H9 (cell line): ENCODE results near the gene KRTAP4-12. TPM values are rescaled to one million over a fixed set of nuclear protein-coding genes. Genes with fewer than 3 reads are reported as not detected.
"Not testable (repeated sequence)": the region's sequence is repeated elsewhere in the genome, so short reads cannot be mapped to it uniquely, and the experiment has no call there.

Experiments used
- DNase-seq: peaks from one replicate; pipeline ENCODE4 v3.0.0-alpha.2; 2017
- H2AFZ ChIP-seq: one replicate; pipeline ENCODE4 v1.6.1; 2013; ENCODE audit warnings: mild to moderate bottlenecking, low read length, control low read depth, moderate library complexity
- H2AK5ac ChIP-seq: 2 replicates; pipeline ENCODE4 v1.6.1; 2013; ENCODE audit warnings: low read length, control low read depth, mixed read lengths; ENCODE audit not compliant: insufficient read length
- H2BK120ac ChIP-seq: one replicate; pipeline ENCODE4 v1.6.1; 2013; ENCODE audit warnings: low read depth, mild to moderate bottlenecking, low read length, control low read depth, inconsistent platforms; ENCODE audit not compliant: poor library complexity, severe bottlenecking
- H2BK12ac ChIP-seq: 2 replicates; pipeline ENCODE4 v1.6.1; 2013; ENCODE audit warnings: low read length, control low read depth, mixed read lengths, low read depth; ENCODE audit not compliant: insufficient read length
- H2BK15ac ChIP-seq: 2 replicates; pipeline ENCODE4 v1.6.1; 2013; ENCODE audit warnings: low read depth, low read length, control low read depth
- H2BK20ac ChIP-seq: one replicate; pipeline ENCODE4 v1.6.1; 2013; ENCODE audit warnings: low read depth, mild to moderate bottlenecking, low read length, control low read depth, inconsistent platforms; ENCODE audit not compliant: poor library complexity, severe bottlenecking
- H2BK5ac ChIP-seq: 2 replicates; pipeline ENCODE4 v1.6.1; 2013; ENCODE audit warnings: low read length, control low read depth, mixed read lengths; ENCODE audit not compliant: insufficient read length
- H3K14ac ChIP-seq: 2 replicates; pipeline ENCODE4 v1.6.1; 2013; ENCODE audit warnings: low read length, control low read depth; ENCODE audit not compliant: insufficient read depth
- H3K18ac ChIP-seq: 2 replicates; pipeline ENCODE4 v1.6.1; 2013; ENCODE audit warnings: low read depth, mild to moderate bottlenecking, mixed read lengths, low read length, control low read depth; ENCODE audit not compliant: insufficient read length
- H3K23ac ChIP-seq: 2 replicates; pipeline ENCODE4 v1.6.1; 2013; ENCODE audit warnings: low read length, control low read depth, mixed read lengths, low read depth; ENCODE audit not compliant: insufficient read length
- H3K23me2 ChIP-seq: 2 replicates; pipeline ENCODE4 v1.6.1; 2013; ENCODE audit warnings: low read depth, mild to moderate bottlenecking, mixed read lengths, low read length, control low read depth; ENCODE audit not compliant: insufficient read length, poor library complexity, severe bottlenecking
- H3K27ac ChIP-seq: 2 replicates; pipeline ENCODE4 v1.5.1; 2013; ENCODE audit warnings: low read length, control low read depth, mixed read lengths, low read depth; ENCODE audit not compliant: insufficient read length
- H3K27me3 ChIP-seq: 2 replicates; pipeline ENCODE4 v1.6.1; 2013; ENCODE audit warnings: low read length, control low read depth, inconsistent platforms; ENCODE audit not compliant: insufficient read depth
- H3K4ac ChIP-seq: 2 replicates; pipeline ENCODE4 v1.6.1; 2013; ENCODE audit warnings: low read depth, mild to moderate bottlenecking, control low read depth, inconsistent platforms, low read length, moderate library complexity
- H3K4me1 ChIP-seq: 2 replicates; pipeline ENCODE4 v1.6.1; 2013; ENCODE audit warnings: low read length, control low read depth, inconsistent platforms; ENCODE audit not compliant: insufficient read depth
- H3K4me2 ChIP-seq: 2 replicates; pipeline ENCODE4 v1.6.1; 2013; ENCODE audit warnings: low read length, control low read depth, mixed read lengths; ENCODE audit not compliant: insufficient read length, insufficient read depth
- H3K56ac ChIP-seq: 2 replicates; pipeline ENCODE4 v1.6.1; 2013; ENCODE audit warnings: low read depth, mild to moderate bottlenecking, mixed read lengths, low read length, control low read depth; ENCODE audit not compliant: insufficient read length
- H3K79me1 ChIP-seq: 2 replicates; pipeline ENCODE4 v1.6.1; 2013; ENCODE audit warnings: low read depth, mild to moderate bottlenecking, moderate library complexity, low read length, control low read depth, inconsistent platforms; ENCODE audit not compliant: insufficient read depth, poor library complexity, severe bottlenecking
- H3K79me2 ChIP-seq: 2 replicates; pipeline ENCODE4 v1.6.1; 2013; ENCODE audit warnings: low read length, control low read depth, inconsistent platforms; ENCODE audit not compliant: insufficient read depth
- H3K9ac ChIP-seq: 2 replicates; pipeline ENCODE4 v1.6.1; 2013; ENCODE audit warnings: low read length, control low read depth, mixed read lengths; ENCODE audit not compliant: insufficient read length; ENCODE audit errors: extremely low read depth
- H3K9me3 ChIP-seq: one replicate; pipeline ENCODE4 v1.6.1; 2013; ENCODE audit warnings: low read depth, low read length, inconsistent platforms; ENCODE audit not compliant: control insufficient read depth
- H3T11ph ChIP-seq: one replicate; pipeline ENCODE4 v1.6.1; 2013; ENCODE audit warnings: mild to moderate bottlenecking, low read length, control low read depth, inconsistent platforms
- H4K20me1 ChIP-seq: one replicate; pipeline ENCODE4 v1.6.1; 2013; ENCODE audit not compliant: control insufficient read depth, insufficient read length, insufficient read depth
- H4K5ac ChIP-seq: 2 replicates; pipeline ENCODE4 v1.6.1; 2013; ENCODE audit warnings: low read depth, mild to moderate bottlenecking, mixed read lengths, low read length, control low read depth; ENCODE audit not compliant: insufficient read length
- H4K8ac ChIP-seq: replicated peaks from 2 replicates; pipeline ENCODE4 v1.6.1; 2013; ENCODE audit warnings: low read length, control low read depth, mixed read lengths, low read depth; ENCODE audit not compliant: insufficient read length
- H4K91ac ChIP-seq: 2 replicates; pipeline ENCODE4 v1.6.1; 2013; ENCODE audit warnings: low read depth, mild to moderate bottlenecking, moderate library complexity, mixed read lengths, low read length, control low read depth; ENCODE audit not compliant: insufficient read length
- H3K27ac Mint-ChIP-seq, 3 experiments: 2 replicates in 2 of 3; 3 replicates in 1 of 3; pipeline ENCODE4 v1.8.0; 2020 to 2021; ENCODE audit warnings: mixed read lengths in 3 of 3, mild to moderate bottlenecking in 1 of 3, moderate library complexity in 1 of 3
- H3K27me3 Mint-ChIP-seq: 2 replicates; pipeline ENCODE4 v1.8.0; 2021; ENCODE audit warnings: low read depth, mild to moderate bottlenecking, moderate library complexity, mixed read lengths
- H3K36me3 Mint-ChIP-seq, 3 experiments: 2 replicates in 2 of 3; 3 replicates in 1 of 3; pipeline ENCODE4 v1.8.0; 2020 to 2021; ENCODE audit warnings: low read depth in 3 of 3, mixed read lengths in 3 of 3; ENCODE audit not compliant: insufficient read depth in 1 of 3
- H3K4me1 Mint-ChIP-seq, 2 experiments: 2 replicates each; pipeline ENCODE4 v1.8.0; 2020; ENCODE audit warnings: mixed read lengths in 2 of 2
- H3K4me3 Mint-ChIP-seq, 2 experiments: 2 replicates in 1 of 2; 3 replicates in 1 of 2; pipeline ENCODE4 v1.8.0; 2020 to 2021; ENCODE audit warnings: mild to moderate bottlenecking in 2 of 2, mixed read lengths in 2 of 2, moderate library complexity in 1 of 2
- H3K9me3 Mint-ChIP-seq, 2 experiments: 2 replicates in 1 of 2; 3 replicates in 1 of 2; pipeline ENCODE4 v1.8.0; 2020; ENCODE audit warnings: mild to moderate bottlenecking in 2 of 2, mixed read lengths in 2 of 2, moderate library complexity in 1 of 2
- CTCF ChIP-seq: fragments of 200-600 bp; sonication (generic); conservative IDR thresholded peaks from 3 replicates; pipeline ENCODE4 v1.8.0; 2021; ENCODE audit warnings: antibody characterized with exemption, mild to moderate bottlenecking
- WGBS: extraction: QIAGEN DNeasy Blood & Tissue Kit; methylation state at CpG from one replicate; pipeline ENCODE4 v1.1.7; 2013; ENCODE audit warnings: missing lambda C conversion rate, low lambda C conversion rate, mixed read lengths; ENCODE audit not compliant: insufficient read length; ENCODE audit errors: extremely low coverage; 5-methylcytosine and 5-hydroxymethylcytosine counted together
- total RNA-seq: library from RNA; stranded (reverse); gene quantifications from 2 replicates; pipeline ENCODE4 v1.2.1, GENCODE V29; 2021

The KRTAP4-12 gene
- total RNA-seq, 1 experiment from 2014 or later: not detected

GRCh38 chr17:41107941-41108450, 16.0 kb downstream of the KRTAP4-12 start:
- H2BK15ac ChIP-seq: no peak overlapping the region
- H3K27ac ChIP-seq: no peak overlapping the region
- H2BK120ac ChIP-seq: no peak overlapping the region
- no peak overlapping the region for H3K18ac ChIP-seq
- no peak overlapping the region for H4K8ac ChIP-seq
- TF ChIP-seq CTCF: no peak
- H2BK5ac ChIP-seq: no peak overlapping the region
- H4K5ac ChIP-seq: no peak overlapping the region
- H4K91ac ChIP-seq: no peak overlapping the region
- peaks cover 37 to 40% of the 10 kb centered on the region in 2 experiments for H3K4me1 Mint-ChIP-seq
- no peaks in the 10 kb centered on the region for H4K20me1 ChIP-seq
- no peak overlapping the region for H2AFZ ChIP-seq
- no peak overlapping the region for H3K14ac ChIP-seq
- peaks cover 6% of the 10 kb centered on the region; the same call in 1 of the 2 replicates for H3K4me1 ChIP-seq
- H3K9me3 ChIP-seq: peaks cover 4% of the 10 kb centered on the region
- no peak overlapping the region for H3K56ac ChIP-seq
- DNase-seq: no peak
- no peaks in the 10 kb centered on the region for H3K79me1 ChIP-seq
- no peaks in the 10 kb centered on the region for H3K27me3 Mint-ChIP-seq
- no peak overlapping the region for H3T11ph ChIP-seq
- no peak overlapping the region for H3K4ac ChIP-seq
- H3K9ac ChIP-seq: no peak overlapping the region
- H3K23me2 ChIP-seq: no peaks in the 10 kb centered on the region
- H3K79me2 ChIP-seq: no peaks in the 10 kb centered on the region
- no peak overlapping the region for H3K4me2 ChIP-seq
- H2AK5ac ChIP-seq: no peak overlapping the region
- peaks cover 17 to 31% (median 22%) of the 10 kb centered on the region in 3 experiments for H3K36me3 Mint-ChIP-seq
- H3K4me3 Mint-ChIP-seq: no peak overlapping the region
- no peak overlapping the region for H2BK20ac ChIP-seq
- no peak overlapping the region for H2BK12ac ChIP-seq
- peaks cover 33% of the 10 kb centered on the region in 2 experiments for H3K9me3 Mint-ChIP-seq
- H3K27ac Mint-ChIP-seq: peak overlapping the region in 2 of 3 experiments; percentile 69 to 80; a peak in 4 of 7 replicates
- no CpG with 5 or more reads among the region's 1 CpG for WGBS
- H3K27me3 ChIP-seq: no peaks in the 10 kb centered on the region
- H3K23ac ChIP-seq: no peak overlapping the region

GRCh38 chr17:41105347-41105746, 18.6 kb downstream of the KRTAP4-12 start, which contains the start of gene KRTAP4-9:
Gene KRTAP4-9 (plus strand): TSS chr17:41105389. CDS start chr17:41105389, 0 bp downstream.
- peak within 1 kb of the TSS; percentile 17 to 89 (median 81); a peak in 4 of 7 replicates for H3K27ac Mint-ChIP-seq
- not testable (repeated sequence) for H3K23ac ChIP-seq, H3K79me2 ChIP-seq, H3K9ac ChIP-seq, H3K4me2 ChIP-seq, H4K20me1 ChIP-seq, H3T11ph ChIP-seq, H3K14ac ChIP-seq, DNase-seq, H4K91ac ChIP-seq, H2BK15ac ChIP-seq, H3K18ac ChIP-seq, H3K56ac ChIP-seq, H3K4me3 Mint-ChIP-seq, H2AK5ac ChIP-seq, H2BK5ac ChIP-seq, H3K27me3 ChIP-seq, H3K27ac ChIP-seq, H3K23me2 ChIP-seq, H4K5ac ChIP-seq, H2BK120ac ChIP-seq, H3K9me3 ChIP-seq, H3K4me1 ChIP-seq, H4K8ac ChIP-seq, H2BK12ac ChIP-seq, H3K4ac ChIP-seq, H3K79me1 ChIP-seq, H3K27me3 Mint-ChIP-seq, H2BK20ac ChIP-seq, H2AFZ ChIP-seq
- peaks cover 12 to 15% of the 10 kb centered on the region in 2 experiments for H3K9me3 Mint-ChIP-seq
- H3K36me3 Mint-ChIP-seq: peaks cover 9 to 14% (median 11%) of the 10 kb centered on the region in 3 experiments
- no CpG with 5 or more reads among the region's 10 CpGs for WGBS
- H3K4me1 Mint-ChIP-seq: peaks cover 51% of the 10 kb centered on the region in 2 experiments
